HepG2 (cell line): ENCODE measurements around the gene SPRED2. TPM values are rescaled to one million over a fixed set of nuclear protein-coding genes. Genes with fewer than 3 reads are reported as not detected.

Experiments used
- BRCA1 ChIP-seq: sonication (generic); formaldehyde crosslinking; IDR thresholded peaks from 2 replicates; pipeline ENCODE4 v1.4.0; 2020; ENCODE audit warnings: missing genetic modification reagents
- CHD2 ChIP-seq: IDR thresholded peaks from 2 replicates; pipeline ENCODE4 v1.6.1; 2011; ENCODE audit warnings: low read depth, low read length, improper control_type of control experiment
- FOXK1 ChIP-seq: sonication (generic); formaldehyde crosslinking; IDR thresholded peaks from 2 replicates; pipeline ENCODE4 v1.4.0; 2020; ENCODE audit warnings: low read depth, missing genetic modification reagents, borderline replicate concordance
- GTF3A ChIP-seq: sonication (generic); formaldehyde crosslinking; conservative IDR thresholded peaks from 2 replicates; pipeline ENCODE4 v1.4.0; 2020; ENCODE audit warnings: mild to moderate bottlenecking, missing genetic modification reagents
- MXD1 ChIP-seq: sonication (generic); formaldehyde crosslinking; IDR thresholded peaks from 2 replicates; pipeline ENCODE4 v1.4.0; 2020; ENCODE audit warnings: mild to moderate bottlenecking, missing genetic modification reagents
- RNF2 ChIP-seq: fragments of 450-650 bp; conservative IDR thresholded peaks from 2 replicates; pipeline ENCODE4 v1.6.1; 2016; ENCODE audit warnings: low read depth
- SALL1 ChIP-seq: sonication (generic); formaldehyde crosslinking; IDR thresholded peaks from 2 replicates; pipeline ENCODE4 v1.8.0; 2022; ENCODE audit warnings: mild to moderate bottlenecking, missing genetic modification reagents
- SMC3 ChIP-seq: IDR thresholded peaks from 2 replicates; pipeline ENCODE4 v1.6.1; 2011; ENCODE audit warnings: low read length, improper control_type of control experiment
- SSRP1 ChIP-seq: IDR thresholded peaks from 2 replicates; pipeline ENCODE4 v1.6.1; 2016; ENCODE audit warnings: control low read depth
- TBX2 ChIP-seq: sonication (generic); formaldehyde crosslinking; IDR thresholded peaks from 2 replicates; pipeline ENCODE4 v1.5.0; 2020; ENCODE audit warnings: missing genetic modification reagents, mild to moderate bottlenecking, borderline replicate concordance
- ZNF24 ChIP-seq: fragments of 450-650 bp; IDR thresholded peaks from 2 replicates; pipeline ENCODE4 v1.6.1; 2017; ENCODE audit warnings: antibody characterized with exemption, mild to moderate bottlenecking
- ZNF318 ChIP-seq: sonication (generic); formaldehyde crosslinking; IDR thresholded peaks from 2 replicates; pipeline ENCODE4 v1.4.0; 2020; ENCODE audit warnings: mild to moderate bottlenecking, missing genetic modification reagents
- ZNF430 ChIP-seq: sonication (generic); formaldehyde crosslinking; IDR thresholded peaks from 2 replicates; pipeline ENCODE4 v1.9.0; 2021; ENCODE audit warnings: mild to moderate bottlenecking, missing genetic modification reagents
- ZNF737 ChIP-seq: sonication (generic); formaldehyde crosslinking; IDR thresholded peaks from 2 replicates; pipeline ENCODE4 v1.5.0; 2020; ENCODE audit warnings: missing genetic modification reagents, mild to moderate bottlenecking, borderline replicate concordance
- polyA plus RNA-seq, 8 experiments: library from polyadenylated mRNA; depleted of rRNA in 3 of 8; stranded (reverse) in 7 of 8; unstranded in 1 of 8; fragments of >200 nt; fragmentation: Illumina TruSeq in 4 of 8; extraction: Trizol in 4 of 8; gene quantifications; 2 replicates each; pipeline versions ENCODE4 v1.2.1 to v1.2.3, GENCODE V29; 2011 to 2016; ENCODE audit warnings: low read depth in 4 of 8, missing spikeins in 1 of 8, mixed read lengths in 1 of 8; ENCODE audit not compliant: insufficient read depth in 1 of 8
- total RNA-seq, 5 experiments: library from RNA; depleted of rRNA; stranded (reverse); fragments of >200 nt; fragmentation: Illumina TruSeq; extraction: Trizol; gene quantifications; 2 replicates each; pipeline ENCODE4 v1.2.3, GENCODE V29; 2016; ENCODE audit warnings: low read depth in 1 of 5
- TF ChIP-seq, protein P1 (sequence below): sonication (generic); formaldehyde crosslinking; IDR thresholded peaks from 2 replicates; pipeline ENCODE4 v1.5.1; 2020; ENCODE audit warnings: mild to moderate bottlenecking, missing genetic modification reagents, borderline replicate concordance

The SPRED2 gene
- total and polyA plus RNA-seq, 2 of the 13 experiments (the other 11 are each of a cell fraction or from before 2014, with no cell fraction given), result 13.0 to 37.0 TPM

DNA sequence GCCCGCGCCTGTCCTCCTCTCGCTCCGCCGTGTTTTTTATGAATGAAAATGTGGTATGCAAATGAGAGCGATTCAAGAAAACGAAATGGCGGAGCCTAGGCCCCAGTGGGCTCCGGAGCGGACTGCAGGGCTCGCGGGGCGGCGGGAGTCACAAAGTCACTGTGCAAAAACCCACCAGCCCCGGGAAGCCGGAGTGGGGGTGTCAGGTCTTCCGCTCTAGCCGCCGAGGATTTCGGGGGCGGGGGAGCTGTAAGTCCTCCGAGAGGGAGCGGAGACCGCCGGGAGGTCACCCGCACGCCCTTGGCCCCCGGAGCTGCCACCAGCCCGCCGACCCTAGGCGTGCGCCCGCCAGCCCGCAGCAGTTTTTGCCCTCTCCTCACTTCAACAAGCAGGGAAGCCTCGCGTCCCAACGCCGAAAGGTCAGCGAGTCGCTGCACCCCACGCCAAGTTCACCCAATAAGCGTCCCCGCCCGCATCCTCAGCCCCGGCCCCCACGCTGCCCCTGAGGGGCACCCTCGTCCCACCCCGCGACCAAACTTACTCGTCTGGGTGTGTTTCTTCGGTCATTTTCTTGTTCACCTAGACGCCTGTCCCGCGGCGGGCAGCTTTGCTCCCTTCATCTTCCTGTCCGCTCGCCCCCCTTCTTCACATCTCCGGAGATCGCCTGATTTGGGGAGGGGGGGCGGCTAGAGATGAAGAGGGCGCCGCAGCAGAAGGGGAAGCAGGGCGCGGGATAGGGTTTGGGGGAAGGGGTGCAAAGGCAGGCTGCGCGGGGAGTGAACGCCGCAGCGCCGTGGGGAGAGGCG lies 775 bp downstream of the SPRED2 start (continued):
- TF ChIP-seq ZNF318 (CRISPR knock-in tag) (no peak), CHD2 (no peak), FOXK1 (CRISPR knock-in tag) (no peak), TBX2 (CRISPR knock-in tag) (peak; percentile 46; the same call in 1 of the 2 replicates), SMC3 (no peak), ZNF737 (no peak; the same call in 1 of the 2 replicates), RNF2 (no peak), GTF3A (no peak), ZNF24 (no peak), SSRP1 (CRISPR knock-in tag) (0 out of 2 replicates have a peak, but pooled peaks have one; percentile 40), SALL1 (CRISPR knock-in tag) (no peak; the same call in 1 of the 2 replicates), BRCA1 (CRISPR knock-in tag) (no peak), ZNF430 (CRISPR knock-in tag) (no peak; the same call in 1 of the 2 replicates), MXD1 (CRISPR knock-in tag) (peak; percentile 41; the same call in 1 of the 2 replicates)
- TF ChIP-seq, protein P1, sequence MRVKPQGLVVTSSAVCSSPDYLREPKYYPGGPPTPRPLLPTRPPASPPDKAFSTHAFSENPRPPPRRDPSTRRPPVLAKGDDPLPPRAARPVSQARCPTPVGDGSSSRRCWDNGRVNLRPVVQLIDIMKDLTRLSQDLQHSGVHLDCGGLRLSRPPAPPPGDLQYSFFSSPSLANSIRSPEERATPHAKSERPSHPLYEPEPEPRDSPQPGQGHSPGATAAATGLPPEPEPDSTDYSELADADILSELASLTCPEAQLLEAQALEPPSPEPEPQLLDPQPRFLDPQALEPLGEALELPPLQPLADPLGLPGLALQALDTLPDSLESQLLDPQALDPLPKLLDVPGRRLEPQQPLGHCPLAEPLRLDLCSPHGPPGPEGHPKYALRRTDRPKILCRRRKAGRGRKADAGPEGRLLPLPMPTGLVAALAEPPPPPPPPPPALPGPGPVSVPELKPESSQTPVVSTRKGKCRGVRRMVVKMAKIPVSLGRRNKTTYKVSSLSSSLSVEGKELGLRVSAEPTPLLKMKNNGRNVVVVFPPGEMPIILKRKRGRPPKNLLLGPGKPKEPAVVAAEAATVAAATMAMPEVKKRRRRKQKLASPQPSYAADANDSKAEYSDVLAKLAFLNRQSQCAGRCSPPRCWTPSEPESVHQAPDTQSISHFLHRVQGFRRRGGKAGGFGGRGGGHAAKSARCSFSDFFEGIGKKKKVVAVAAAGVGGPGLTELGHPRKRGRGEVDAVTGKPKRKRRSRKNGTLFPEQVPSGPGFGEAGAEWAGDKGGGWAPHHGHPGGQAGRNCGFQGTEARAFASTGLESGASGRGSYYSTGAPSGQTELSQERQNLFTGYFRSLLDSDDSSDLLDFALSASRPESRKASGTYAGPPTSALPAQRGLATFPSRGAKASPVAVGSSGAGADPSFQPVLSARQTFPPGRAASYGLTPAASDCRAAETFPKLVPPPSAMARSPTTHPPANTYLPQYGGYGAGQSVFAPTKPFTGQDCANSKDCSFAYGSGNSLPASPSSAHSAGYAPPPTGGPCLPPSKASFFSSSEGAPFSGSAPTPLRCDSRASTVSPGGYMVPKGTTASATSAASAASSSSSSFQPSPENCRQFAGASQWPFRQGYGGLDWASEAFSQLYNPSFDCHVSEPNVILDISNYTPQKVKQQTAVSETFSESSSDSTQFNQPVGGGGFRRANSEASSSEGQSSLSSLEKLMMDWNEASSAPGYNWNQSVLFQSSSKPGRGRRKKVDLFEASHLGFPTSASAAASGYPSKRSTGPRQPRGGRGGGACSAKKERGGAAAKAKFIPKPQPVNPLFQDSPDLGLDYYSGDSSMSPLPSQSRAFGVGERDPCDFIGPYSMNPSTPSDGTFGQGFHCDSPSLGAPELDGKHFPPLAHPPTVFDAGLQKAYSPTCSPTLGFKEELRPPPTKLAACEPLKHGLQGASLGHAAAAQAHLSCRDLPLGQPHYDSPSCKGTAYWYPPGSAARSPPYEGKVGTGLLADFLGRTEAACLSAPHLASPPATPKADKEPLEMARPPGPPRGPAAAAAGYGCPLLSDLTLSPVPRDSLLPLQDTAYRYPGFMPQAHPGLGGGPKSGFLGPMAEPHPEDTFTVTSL (CRISPR knock-in tag), result peak; percentile 17; the same call in 1 of the 2 replicates
